ENCODE data around the gene NT5DC4. TPM values are rescaled to one million over a fixed set of nuclear protein-coding genes. Genes with fewer than 3 reads are reported as not detected.

Gene NT5DC4
- total and polyA plus RNA-seq, 2 of the 4 experiments (the other 2 are of a cell fraction), result not detected

GRCh38 chr2:112682101-112682500 lies 38.7 kb upstream of the NT5DC4 start:
- H3K18ac ChIP-seq (ENCODE audit: low read depth, low read length), result no peak overlapping the region
- H3K79me1 ChIP-seq (ENCODE audit: low read depth in 1 of 2, low read length in 2 of 2), result no peaks in the 10 kb centered on the region
- no peak for TF ChIP-seq USF2 (IDR thresholded peaks at IDR 0.05; ENCODE audit: low read depth, low read length)
- TF ChIP-seq, protein P1, sequence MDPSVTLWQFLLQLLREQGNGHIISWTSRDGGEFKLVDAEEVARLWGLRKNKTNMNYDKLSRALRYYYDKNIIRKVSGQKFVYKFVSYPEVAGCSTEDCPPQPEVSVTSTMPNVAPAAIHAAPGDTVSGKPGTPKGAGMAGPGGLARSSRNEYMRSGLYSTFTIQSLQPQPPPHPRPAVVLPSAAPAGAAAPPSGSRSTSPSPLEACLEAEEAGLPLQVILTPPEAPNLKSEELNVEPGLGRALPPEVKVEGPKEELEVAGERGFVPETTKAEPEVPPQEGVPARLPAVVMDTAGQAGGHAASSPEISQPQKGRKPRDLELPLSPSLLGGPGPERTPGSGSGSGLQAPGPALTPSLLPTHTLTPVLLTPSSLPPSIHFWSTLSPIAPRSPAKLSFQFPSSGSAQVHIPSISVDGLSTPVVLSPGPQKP (IDR thresholded peaks at IDR 0.05; ENCODE audit: borderline replicate concordance, low read depth, low read length), result no peak
- no peak for TF ChIP-seq NFE2L2 (IDR thresholded peaks at IDR 0.05; ENCODE audit: low read depth, low read length)
- TF ChIP-seq SMC3 (IDR thresholded peaks at IDR 0.05; ENCODE audit: low read depth, low read length), result no peak
- no peak for TF ChIP-seq MXI1 (IDR thresholded peaks at IDR 0.05; ENCODE audit: borderline replicate concordance, low read depth, low read length)
- TF ChIP-seq MAFK (IDR thresholded peaks at IDR 0.05; ENCODE audit: low read depth, low read length), result no peak
- no peak for TF ChIP-seq RAD21 (IDR thresholded peaks at IDR 0.05; ENCODE audit: low read length)
- no peak for TF ChIP-seq BHLHE40 (IDR thresholded peaks at IDR 0.05; ENCODE audit: low read depth, low read length)
- no peak for TF ChIP-seq RCOR1 (IDR thresholded peaks at IDR 0.05; ENCODE audit: insufficient replicate concordance, low read length)
- TF ChIP-seq POLR2A (IDR thresholded peaks at IDR 0.05; ENCODE audit: low read depth, low read length), result no peak
- H2AFZ ChIP-seq (replicated peaks; ENCODE audit: low read length, poor library complexity), result no peak overlapping the region
- no peak overlapping the region for H2BK20ac ChIP-seq (ENCODE audit: low read depth, low read length)
- H3K4me2 ChIP-seq (ENCODE audit: low read depth, low read length), result no peak overlapping the region
- no peak overlapping the region for H2BK15ac ChIP-seq (ENCODE audit: low read depth, low read length)
- no peak overlapping the region for H2AK5ac ChIP-seq (ENCODE audit: low read depth, low read length)
- intact Hi-C loops (cut with micrococcal nuclease), result no loop called here
- H4K8ac ChIP-seq (ENCODE audit: low read depth in 2 of 2, low read length in 2 of 2), result no peak overlapping the region
- DNase-seq, result no peak
- no peak overlapping the region for H3K27ac ChIP-seq (ENCODE audit: insufficient read depth, low read length)
- no peaks in the 10 kb centered on the region for H3K9me1 ChIP-seq (ENCODE audit: insufficient read depth, low read length)
- no peaks in the 10 kb centered on the region for H4K20me1 ChIP-seq (ENCODE audit: insufficient read depth, low read length)
- in situ Hi-C loops (cut with MboI; ENCODE audit: low sequenced_read_pairs), result no loop called here
- H3K14ac ChIP-seq (replicated peaks; ENCODE audit: low read depth, low read length), result no peak overlapping the region
- H2AK9ac ChIP-seq (replicated peaks; ENCODE audit: low read depth, low read length, poor library complexity), result no peak overlapping the region
- POLR2A ChIA-PET (ENCODE audit: unreplicated experiment), result no interaction called here
- no peak overlapping the region for H2BK5ac ChIP-seq (ENCODE audit: low read depth, low read length, poor library complexity, severe bottlenecking)
- dilution Hi-C loops (cut with HindIII; ENCODE audit: low sequenced_read_pairs, unreplicated experiment), result no loop called here
- no peaks in the 10 kb centered on the region for H3K27me3 ChIP-seq (ENCODE audit: control insufficient read depth, insufficient read depth, low read length)
- 100% methylated on average over 3 of the region's 7 CpGs; no CpG with 5 or more reads in 1 of the 2 experiments for WGBS, 2 experiments (ENCODE audit: extremely low coverage in 2 of 2, insufficient read length in 1 of 2)
- H3K4me1 ChIP-seq (ENCODE audit: control insufficient read depth, insufficient read depth, low read length), result no peaks in the 10 kb centered on the region
- ATAC-seq (ENCODE audit: low read depth), result no peak
- H3K9ac ChIP-seq (ENCODE audit: low read depth, low read length), result no peak overlapping the region
- no peak overlapping the region for H4K5ac ChIP-seq (ENCODE audit: low read depth, low read length)
- H3K9me3 ChIP-seq (ENCODE audit: control insufficient read depth, insufficient read depth, low read length), result no peaks in the 10 kb centered on the region
- no TSS peak for BruUV-seq (replicated peaks)
- H3K4me3 ChIP-seq (ENCODE audit: insufficient read depth, low read depth, low read length), result no peak overlapping the region
- no peak overlapping the region for H4K91ac ChIP-seq (ENCODE audit: insufficient read depth, low read depth, low read length)
- H3K56ac ChIP-seq (ENCODE audit: extremely low read depth, insufficient read depth, low read length), result no peak overlapping the region
- H3K23ac ChIP-seq (ENCODE audit: low read depth, low read length), result no peak overlapping the region
- no peaks in the 10 kb centered on the region for H3K36me3 ChIP-seq (ENCODE audit: control insufficient read depth, insufficient read depth, low read length)
- no peak overlapping the region for H3K4ac ChIP-seq (ENCODE audit: low read depth, low read length)
- no peak overlapping the region for H2BK120ac ChIP-seq (ENCODE audit: low read depth, low read length)
- CTCF ChIA-PET, result interaction anchor here (0.6 kb wide), 1 partner anchor 8 kb away, joined by 3 read pairs; no protein-coding TSS in a partner anchor

All from IMR-90 (cell line).